Measurements from ENCODE around the gene ABCB9.
A peak's percentile ranks its signal among the peaks of the same experiment; 100 is the strongest.

Gene ABCB9

GRCh38 chr12:122949816-122950675, 16.2 kb downstream of the ABCB9 start:
- no peak overlapping the region for H3K4me3 ChIP-seq (ENCODE audit: low read length)
- DNase-seq (ENCODE audit: low read depth), result no peak
- TF ChIP-seq CTCF (conservative IDR thresholded peaks at IDR 0.05; ENCODE audit: low read length), result no peak

GRCh38 chr12:122949405-122949804, 16.9 kb downstream of the ABCB9 start:
- H3K4me3 ChIP-seq (ENCODE audit: low read length), result no peak overlapping the region
- no peak for DNase-seq (ENCODE audit: low read depth)
- TF ChIP-seq CTCF (conservative IDR thresholded peaks at IDR 0.05; ENCODE audit: low read length), result no peak

- TF ChIP-seq CTCF (conservative IDR thresholded peaks at IDR 0.05; ENCODE audit: low read length), result no peak
- no peak overlapping the region for H3K4me3 ChIP-seq (ENCODE audit: low read length)
- no peak for DNase-seq (ENCODE audit: low read depth)
These were observed 17.7 kb downstream of the ABCB9 start for GRCh38 chr12:122948605-122949004.

- no peak for DNase-seq (ENCODE audit: low read depth)
- no peak for TF ChIP-seq CTCF (conservative IDR thresholded peaks at IDR 0.05; ENCODE audit: low read length)
- H3K4me3 ChIP-seq (ENCODE audit: low read length), result no peak overlapping the region
These were observed 18.9 kb downstream of the ABCB9 start for GRCh38 chr12:122947352-122947792.

GRCh38 chr12:122946690-122947341, 19.4 kb downstream of the ABCB9 start:
- peak; percentile 63 for TF ChIP-seq CTCF (conservative IDR thresholded peaks at IDR 0.05; ENCODE audit: low read length)
- H3K4me3 ChIP-seq (ENCODE audit: low read length), result no peak overlapping the region
- peak; percentile 100 for DNase-seq (ENCODE audit: low read depth)

DNA sequence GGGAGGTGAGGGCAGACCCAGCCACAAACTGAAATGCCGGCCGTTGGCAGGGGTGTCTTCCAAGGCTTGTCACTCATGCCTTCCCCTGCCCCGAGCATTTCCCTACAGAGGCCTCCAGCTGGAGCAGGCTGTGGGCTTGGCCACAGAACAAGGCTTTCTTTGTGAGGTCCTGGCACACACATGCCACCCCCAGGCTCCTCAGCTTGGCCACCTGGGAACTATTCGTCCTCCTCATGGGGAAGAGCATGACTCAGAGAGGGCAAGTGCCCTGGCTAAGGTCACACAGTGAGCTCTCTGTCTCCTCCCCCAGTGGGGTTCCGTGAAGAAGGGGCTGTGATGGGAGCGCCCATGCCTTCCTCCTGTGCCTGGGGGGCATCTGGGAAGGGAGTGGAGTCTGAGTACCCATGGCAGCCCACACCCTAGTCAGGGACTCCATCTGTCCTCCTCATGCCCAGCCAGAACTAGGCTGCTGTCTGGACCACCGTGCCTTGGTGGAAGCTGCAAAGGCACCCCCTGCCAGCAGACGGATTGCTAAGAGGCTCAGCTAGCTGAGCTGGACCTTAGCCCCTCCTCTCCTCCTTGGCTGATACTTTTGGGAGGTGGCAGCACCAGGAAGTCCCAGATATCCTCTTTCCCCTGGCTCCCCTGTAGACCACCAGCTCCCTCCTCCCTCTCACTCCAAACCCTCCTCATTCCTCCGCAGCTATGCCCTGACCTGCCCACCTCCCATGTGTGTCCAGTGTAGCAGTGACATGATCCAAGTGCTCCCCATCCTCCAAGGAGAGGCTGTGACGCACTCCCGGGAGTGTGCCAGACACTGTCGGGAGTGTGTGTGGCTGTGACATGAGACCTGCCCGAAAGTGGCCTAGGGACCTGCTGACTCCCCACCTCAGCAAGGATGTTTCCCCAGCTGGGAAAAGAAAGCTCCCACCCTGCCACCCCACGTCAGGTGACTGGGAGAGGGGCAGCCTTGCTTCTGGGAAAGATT, 21.4 kb downstream of the ABCB9 start:
- peak; percentile 61 for DNase-seq (ENCODE audit: low read depth)
- no peak overlapping the region for H3K4me3 ChIP-seq (ENCODE audit: low read length)
- TF ChIP-seq CTCF (conservative IDR thresholded peaks at IDR 0.05; ENCODE audit: low read length), result no peak
